ENCODE data around the gene NBEAL2.

Gene NBEAL2

DNA sequence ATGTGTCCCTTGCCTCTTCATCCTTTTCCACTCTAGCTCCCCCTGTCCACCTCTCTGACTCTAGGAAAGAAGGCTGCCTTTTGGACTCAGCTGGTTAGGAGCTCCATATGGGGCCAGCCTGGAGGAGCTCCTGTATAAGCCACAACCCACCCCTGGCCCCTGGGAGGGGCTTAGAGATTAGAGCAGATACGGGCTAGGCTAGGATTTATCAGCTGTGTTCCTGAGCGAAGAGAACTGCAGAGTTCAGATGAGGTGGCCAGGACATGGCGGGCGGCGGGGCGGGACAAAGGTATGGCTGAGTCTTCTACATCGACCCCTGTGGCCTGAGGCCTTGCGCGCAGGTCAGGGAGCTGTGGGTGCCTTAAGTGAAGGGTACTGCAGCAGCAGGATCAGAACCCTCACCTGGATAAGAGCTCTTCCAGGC lies 7.9 kb downstream of the NBEAL2 start:
- DNase-seq = no peak

GRCh38 chr3:46987743-46988401 lies 8.4 kb downstream of the NBEAL2 start:
- no peak for DNase-seq

DNA sequence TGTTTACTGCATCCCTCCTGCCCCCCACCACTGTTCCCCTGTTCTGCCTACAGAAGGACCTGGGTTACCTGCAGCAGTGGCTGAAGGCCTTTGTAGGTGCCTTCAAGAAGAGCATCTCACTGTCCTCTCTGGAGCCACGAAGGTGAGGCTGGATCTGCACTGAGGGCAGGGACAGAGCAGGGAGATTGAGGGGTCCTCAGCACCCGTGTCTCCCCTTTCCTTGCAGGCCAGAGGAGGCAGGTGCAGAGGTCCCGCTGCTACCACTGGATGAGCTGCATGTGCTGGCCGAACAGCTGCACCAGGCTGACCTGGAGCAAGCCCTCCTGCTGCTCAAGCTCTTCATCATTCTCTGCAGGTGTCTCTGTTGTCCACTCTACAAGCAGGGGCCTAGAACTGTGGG lies 9.2 kb downstream of the NBEAL2 start:
- no peak for DNase-seq

DNA sequence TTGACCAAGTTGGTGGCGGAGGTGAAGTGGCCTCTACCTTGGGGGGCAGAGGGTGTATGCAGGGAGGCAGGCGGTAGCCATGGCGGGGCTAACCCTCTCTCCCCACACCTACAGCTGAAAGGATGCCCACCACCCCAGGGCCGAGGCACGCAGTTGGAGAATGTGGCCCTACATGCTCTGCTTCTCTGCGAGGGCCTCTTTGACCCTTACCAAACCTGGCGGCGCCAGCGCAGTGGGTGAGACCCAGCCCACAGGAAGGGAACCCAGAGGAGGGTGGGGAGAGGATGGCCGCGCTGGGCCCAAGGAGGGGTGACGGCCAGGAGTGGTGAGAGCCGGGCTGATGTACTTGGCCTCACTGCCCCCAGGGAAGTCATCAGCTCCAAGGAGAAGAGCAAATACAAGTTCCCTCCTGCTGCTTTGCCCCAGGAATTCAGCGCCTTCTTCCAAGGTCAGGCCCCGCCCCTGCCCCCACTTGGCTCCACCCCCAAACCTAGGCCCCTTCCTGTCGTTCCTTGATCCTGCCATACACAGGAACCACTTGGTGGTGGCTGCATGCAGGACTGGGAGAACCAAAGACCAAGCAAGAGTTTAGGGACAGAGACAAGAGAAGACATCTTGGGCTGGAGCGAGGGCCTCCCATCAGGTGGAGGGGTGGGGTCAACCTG lies 9.8 kb downstream of the NBEAL2 start:
- no peak for DNase-seq

DNA sequence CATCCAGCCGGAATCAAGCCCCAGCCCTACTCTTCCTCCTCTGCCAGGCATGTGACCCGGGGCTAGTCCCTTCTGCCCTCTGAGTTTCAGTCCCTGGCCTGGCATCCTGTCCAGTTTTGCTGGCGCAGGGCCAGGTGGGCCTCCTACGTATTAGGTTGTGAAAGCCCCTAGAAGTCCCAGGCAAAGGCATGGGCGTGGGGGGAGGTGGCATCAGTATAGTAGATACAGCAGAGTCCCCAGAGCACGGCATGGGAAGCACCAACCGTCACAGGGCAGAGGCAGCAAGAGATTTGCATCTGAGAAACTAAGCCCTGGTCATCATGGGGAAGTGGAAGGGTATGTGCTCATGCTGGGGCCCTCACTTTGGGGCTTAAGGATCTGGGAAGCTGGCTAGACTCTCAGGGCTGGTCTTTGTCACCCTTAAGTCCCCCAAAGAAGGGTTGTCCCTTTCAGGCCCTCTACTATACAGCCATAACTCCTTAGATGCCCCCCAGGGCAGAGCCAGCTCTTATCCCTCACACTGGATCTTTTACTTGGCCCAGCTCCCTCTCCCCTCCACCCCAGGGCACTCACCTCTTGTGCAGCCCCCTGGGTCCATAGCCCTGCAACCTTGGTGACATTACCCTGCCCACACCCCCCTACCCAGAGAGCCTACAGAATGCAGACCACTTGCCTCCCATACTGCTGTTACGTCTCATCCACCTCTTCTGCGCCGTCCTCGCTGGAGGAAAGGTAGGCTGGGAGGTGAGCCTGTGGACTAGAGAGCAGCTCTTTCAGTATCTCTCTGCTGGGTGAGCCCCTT lies 11.3 kb downstream of the NBEAL2 start:
- DNase-seq = no peak

- no peak for DNase-seq
These were observed 12.1 kb downstream of the NBEAL2 start for GRCh38 chr3:46991406-46992165.

DNA sequence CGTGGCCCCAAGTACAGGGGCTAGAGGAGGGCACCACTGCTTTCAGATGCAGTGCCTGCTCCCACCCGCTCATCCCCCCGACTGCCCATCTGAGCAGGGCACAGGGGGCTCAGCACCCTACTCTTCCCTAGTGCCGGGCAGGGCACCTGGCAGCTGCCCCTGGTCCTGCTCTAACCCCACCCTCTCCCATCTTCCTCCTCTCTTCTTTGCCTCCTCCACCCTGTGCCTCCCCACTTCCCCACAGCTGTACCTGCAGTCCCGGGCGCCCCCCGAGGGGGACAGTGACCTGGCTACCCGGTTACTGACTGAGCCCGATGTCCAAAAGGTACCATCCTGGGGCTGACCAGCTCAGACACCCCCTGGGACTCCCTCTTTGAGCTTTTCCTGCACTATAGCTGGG lies 12.8 kb downstream of the NBEAL2 start:
- no peak for DNase-seq

DNA sequence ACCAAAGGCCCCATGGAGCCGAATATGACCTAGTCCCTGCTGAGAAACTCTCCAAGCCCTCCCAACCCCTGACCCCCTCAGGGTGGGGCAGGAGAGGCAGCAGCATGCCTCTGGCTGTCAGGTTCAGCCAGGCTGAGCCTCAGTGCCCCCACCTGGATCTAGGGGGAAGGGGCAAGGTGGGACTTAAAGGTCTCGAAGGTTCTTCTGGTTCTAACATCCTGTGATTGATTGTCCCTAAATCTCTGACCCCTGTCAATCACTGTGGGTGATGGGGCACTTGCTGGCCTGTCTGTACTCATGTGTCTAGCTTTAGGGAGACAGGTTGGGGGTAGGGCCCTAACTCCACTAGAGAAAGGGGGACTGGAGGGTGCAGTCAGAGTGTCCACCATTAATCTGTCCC lies 13.8 kb downstream of the NBEAL2 start:
- DNase-seq = no peak

DNA sequence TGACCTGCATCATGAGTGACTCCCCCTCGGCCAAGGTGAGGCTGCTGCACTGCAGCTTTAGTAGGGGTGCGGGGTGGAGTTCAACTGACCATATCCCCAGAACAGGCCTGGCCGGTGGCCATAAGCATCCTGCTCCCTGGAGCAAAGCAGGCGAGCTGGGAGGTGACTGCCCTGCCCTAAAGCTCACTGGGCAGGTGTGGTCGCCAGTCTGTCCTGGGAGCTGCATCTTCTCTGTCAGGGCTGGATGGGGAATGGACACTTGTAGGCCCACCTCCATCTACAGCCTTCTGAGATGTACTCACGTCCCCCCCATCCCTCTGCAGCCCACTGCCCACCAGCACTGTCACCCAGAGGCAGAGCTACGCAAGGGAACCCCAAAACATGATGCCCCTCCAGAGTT lies 14.5 kb downstream of the NBEAL2 start:
- DNase-seq = no peak

DNA sequence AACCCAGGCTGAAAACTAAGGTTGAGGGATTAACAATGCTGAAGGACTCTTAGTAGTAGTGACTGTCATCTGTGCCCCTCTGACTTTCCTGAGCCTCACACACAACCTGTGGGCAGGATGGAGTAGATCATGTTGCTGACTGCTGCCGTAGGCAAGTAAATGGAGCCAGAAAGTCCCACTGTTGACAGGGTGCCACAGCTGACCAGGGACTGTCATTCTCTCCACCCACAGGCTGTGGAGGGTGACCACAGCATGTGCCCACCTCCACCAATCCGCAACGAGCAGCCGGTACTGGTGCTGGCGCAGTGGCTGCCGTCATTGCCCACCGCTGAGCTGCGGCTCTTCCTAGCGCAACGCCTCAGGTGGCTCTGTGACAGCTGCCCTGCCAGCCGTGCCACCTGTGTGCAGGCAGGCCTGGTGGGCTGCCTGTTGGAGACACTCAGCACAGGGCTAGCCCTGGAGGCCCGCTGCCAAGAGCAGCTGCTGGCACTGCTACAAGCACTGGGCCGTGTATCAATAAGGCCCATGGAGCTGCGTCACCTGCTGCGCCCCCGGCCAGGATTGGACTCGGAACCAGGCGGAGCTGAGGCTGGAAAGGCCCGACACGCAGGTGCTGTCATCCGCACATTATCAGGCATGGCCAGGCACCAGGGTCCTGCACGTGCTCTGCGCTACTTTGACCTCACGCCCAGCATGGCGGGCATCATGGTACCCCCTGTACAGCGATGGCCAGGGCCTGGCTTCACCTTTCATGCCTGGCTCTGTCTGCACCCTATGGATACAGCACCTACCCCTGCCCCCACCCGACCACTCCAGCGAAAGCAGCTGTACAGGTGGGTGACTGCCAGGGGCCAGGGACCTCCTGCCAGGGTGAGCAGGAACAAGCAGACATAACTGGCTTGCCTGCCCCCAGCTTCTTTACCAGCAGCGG lies 15.6 kb downstream of the NBEAL2 start:
- DNase-seq = no peak

GRCh38 chr3:46995901-46996562 lies 16.6 kb downstream of the NBEAL2 start:
- no peak for DNase-seq

DNA sequence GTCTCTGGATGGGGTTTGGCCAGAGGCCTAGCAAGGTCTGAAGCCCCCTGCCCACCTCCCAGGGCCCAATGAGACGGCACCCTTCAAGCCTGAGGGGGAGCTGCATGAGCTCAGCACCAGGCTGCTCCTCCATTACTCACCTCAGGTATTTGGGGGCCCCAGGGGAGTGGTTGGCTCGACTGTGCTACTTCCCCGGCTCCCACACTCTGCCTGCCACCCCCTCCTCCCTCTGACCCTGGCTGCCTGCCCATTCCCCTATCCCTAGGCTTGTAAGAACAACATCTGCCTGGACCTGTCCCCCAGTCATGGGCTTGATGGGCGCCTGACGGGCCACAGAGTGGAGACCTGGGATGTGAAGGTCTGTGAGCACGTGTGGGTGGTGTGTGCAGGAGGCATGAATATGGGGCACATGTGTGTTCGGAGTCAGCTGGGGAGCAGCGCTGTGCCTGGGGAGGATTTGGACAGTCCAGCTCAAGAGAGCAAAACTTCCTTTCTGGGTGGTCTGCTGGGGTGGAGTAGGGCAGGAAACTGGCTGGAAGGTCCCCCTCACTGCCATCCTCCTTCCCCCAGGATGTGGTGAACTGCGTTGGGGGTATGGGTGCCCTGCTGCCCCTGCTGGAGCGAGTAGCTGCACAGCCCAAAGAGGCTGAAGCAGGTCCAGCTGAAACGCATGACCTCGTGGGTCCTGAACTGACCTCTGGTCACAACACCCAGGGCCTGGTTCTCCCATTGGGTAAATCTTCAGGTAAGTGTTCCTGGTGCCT lies 17.4 kb downstream of the NBEAL2 start:
- no peak for DNase-seq

DNA sequence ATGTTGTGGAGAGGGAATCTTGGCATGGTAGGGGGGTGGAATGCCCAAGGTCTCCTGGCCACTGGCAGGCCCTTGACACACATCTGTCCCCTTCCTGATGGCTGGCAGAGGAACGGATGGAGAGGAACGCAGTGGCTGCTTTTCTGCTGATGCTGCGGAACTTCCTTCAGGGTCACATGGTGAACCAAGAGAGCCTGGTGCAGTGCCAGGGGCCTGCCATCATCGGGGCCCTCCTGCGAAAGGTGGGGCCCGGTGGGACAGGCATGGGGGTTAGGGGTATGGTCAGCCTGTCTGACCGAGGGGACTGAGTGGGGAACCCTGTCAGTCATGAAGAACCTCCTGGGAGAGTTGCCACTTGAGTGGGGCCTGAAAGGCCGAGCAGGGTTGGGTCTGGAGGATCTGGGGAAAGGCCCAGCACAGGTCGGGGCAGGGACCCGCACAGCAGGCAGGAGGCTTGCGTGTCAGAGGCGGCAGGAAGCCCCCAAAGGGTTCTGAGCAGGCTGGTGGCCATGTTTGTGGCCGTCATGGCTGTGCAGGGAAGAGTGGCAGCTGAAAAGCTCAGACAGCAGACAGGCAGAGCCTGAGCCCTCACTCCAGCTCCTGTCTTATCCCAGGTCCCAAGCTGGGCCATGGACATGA lies 18.1 kb downstream of the NBEAL2 start:
- DNase-seq = no peak

GRCh38 chr3:46998121-46998851 lies 18.8 kb downstream of the NBEAL2 start:
- peak; percentile 65 for DNase-seq

DNA sequence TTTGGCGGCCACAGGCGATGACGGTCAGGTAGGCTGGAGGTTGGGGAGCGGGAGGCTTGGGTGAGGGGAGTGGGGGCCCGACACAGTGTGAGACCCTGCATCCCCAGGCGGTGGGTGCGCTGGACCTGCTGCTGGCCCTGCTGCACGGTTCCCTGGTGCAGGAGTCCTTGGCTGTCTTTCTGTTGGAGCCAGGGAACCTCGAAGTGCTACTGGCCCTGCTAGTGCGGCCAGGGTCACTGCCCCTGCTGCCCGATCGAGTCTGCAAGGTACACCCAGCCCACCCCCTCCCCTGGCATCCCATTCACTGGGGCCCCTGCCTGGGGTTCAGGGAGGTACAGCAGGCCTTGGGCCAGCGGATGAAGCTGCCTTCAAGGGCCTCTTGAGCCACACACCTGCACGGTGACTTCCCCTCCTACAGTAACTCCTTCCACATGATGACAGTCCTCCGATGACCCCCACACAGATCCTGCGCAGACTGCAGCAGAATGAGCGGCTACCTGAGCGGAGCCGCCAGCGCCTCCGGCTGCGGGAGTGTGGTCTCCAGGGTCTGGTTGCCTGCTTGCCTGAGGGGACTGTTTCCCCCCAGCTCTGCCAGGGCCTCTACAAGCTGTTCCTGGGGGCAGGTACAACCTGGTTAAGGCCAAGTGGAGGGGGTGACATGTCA lies 19.5 kb downstream of the NBEAL2 start:
- no peak for DNase-seq

DNA sequence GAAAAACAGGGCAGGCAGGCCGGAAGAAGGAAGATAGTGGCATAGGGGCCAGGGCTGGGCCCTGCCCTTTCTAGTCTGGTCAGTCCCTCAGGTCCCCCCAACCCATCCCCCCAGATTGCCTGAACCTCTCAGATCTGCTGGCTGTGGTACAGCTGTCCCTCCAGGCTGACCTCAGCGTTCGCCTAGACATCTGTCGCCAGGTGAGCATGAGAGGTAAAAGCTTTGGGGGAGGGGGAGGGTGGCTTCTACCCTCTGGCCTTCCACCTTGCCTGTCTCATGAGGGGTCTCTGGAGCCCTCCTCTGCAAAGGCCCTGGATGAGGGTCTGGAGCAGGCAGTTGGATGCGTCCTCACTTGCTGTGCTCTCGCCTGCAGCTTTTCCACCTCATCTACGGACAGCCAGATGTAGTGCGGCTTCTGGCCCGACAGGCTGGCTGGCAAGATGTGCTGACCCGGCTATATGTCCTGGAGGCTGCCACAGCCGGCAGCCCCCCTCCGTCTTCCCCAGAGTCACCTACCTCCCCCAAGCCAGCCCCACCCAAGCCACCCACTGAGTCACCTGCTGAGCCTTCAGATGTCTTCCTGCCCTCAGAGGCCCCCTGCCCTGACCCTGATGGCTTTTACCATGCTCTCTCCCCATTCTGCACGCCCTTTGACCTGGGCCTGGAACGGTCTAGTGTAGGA lies 20.2 kb downstream of the NBEAL2 start:
- no peak for DNase-seq

DNA sequence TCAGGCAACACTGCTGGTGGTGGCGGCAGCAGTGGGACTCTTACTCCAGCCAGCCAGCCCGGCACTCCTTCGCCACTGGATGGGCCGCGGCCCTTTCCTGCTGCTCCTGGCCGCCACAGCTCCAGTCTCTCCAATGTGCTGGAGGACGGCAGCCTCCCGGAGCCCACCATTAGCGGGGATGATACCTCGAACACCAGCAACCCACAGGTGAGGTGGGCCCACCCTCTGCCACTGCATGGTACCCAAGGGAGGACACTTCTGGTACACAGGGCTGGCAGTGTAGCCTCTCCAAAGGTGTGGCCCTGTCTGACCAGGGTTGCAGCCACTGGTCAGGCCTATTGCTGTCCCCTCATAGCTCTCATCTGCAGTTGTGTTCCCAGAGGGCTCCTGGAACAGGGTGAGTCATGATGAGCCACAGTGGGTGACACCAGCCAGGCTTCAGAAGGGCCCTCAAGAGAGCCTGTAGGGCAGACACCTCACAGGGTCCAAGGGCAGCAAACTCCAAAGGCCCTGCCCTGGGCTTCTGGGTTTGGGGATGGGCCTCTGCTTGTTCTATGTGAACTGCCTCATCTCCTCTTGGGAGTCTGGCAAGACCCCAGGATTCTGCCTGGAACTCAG lies 20.8 kb downstream of the NBEAL2 start:
- no peak for DNase-seq
